Trophoblast cell (in vitro differentiated cells and primary cell): ENCODE results near the gene TRIP13.

Experiments used
- DNase-seq, 2 donors: peaks; one replicate each; pipeline ENCODE4 v3.0.0-alpha.2; 2016
- H2AFZ ChIP-seq: 2 replicates; pipeline ENCODE4 v1.6.1; 2013; ENCODE audit warnings: low read length, moderate library complexity, mild to moderate bottlenecking; ENCODE audit not compliant: insufficient read depth, poor library complexity
- H2AK5ac ChIP-seq: 2 replicates; pipeline ENCODE4 v1.6.1; 2013; ENCODE audit warnings: mild to moderate bottlenecking, low read length
- H2BK120ac ChIP-seq: 2 replicates; pipeline ENCODE4 v1.6.1; 2013; ENCODE audit warnings: low read length, mild to moderate bottlenecking, moderate library complexity; ENCODE audit not compliant: insufficient read depth, poor library complexity
- H2BK12ac ChIP-seq: 2 replicates; pipeline ENCODE4 v1.6.1; 2013; ENCODE audit warnings: mild to moderate bottlenecking, low read length, moderate library complexity
- H2BK5ac ChIP-seq: 2 replicates; pipeline ENCODE4 v1.6.1; 2013; ENCODE audit warnings: low read length, low read depth, moderate library complexity, mild to moderate bottlenecking; ENCODE audit not compliant: poor library complexity
- H3K14ac ChIP-seq: 2 replicates; pipeline ENCODE4 v1.6.1; 2013; ENCODE audit warnings: mild to moderate bottlenecking, low read length
- H3K18ac ChIP-seq: 2 replicates; pipeline ENCODE4 v1.6.1; 2013; ENCODE audit warnings: mild to moderate bottlenecking, low read length
- H3K23ac ChIP-seq: 2 replicates; pipeline ENCODE4 v1.6.1; 2013; ENCODE audit warnings: low read length
- H3K27ac ChIP-seq: 2 replicates; pipeline ENCODE4 v1.5.1; 2013; ENCODE audit warnings: low read depth, mild to moderate bottlenecking, inconsistent platforms, low read length, moderate library complexity
- H3K27me3 ChIP-seq: 2 replicates; pipeline ENCODE4 v1.6.1; 2013; ENCODE audit warnings: inconsistent platforms, mild to moderate bottlenecking, low read length, moderate library complexity; ENCODE audit not compliant: insufficient read depth
- H3K36me3 ChIP-seq, 2 experiments: 1 replicate in 1 of 2; 2 replicates in 1 of 2; pipeline ENCODE4 v1.6.1; 2013; ENCODE audit warnings: low read length in 2 of 2, mild to moderate bottlenecking in 2 of 2, moderate library complexity in 1 of 2; ENCODE audit not compliant: insufficient read depth in 2 of 2, control insufficient read depth in 1 of 2
- H3K4ac ChIP-seq: 2 replicates; pipeline ENCODE4 v1.6.1; 2013; ENCODE audit warnings: low read depth, mild to moderate bottlenecking, low read length, moderate library complexity
- H3K4me1 ChIP-seq, 2 experiments: 1 replicate in 1 of 2; 2 replicates in 1 of 2; pipeline ENCODE4 v1.6.1; 2013; ENCODE audit warnings: low read length in 2 of 2, mild to moderate bottlenecking in 2 of 2, moderate library complexity in 1 of 2; ENCODE audit not compliant: insufficient read depth in 2 of 2, control insufficient read depth in 1 of 2
- H3K4me2 ChIP-seq: 2 replicates; pipeline ENCODE4 v1.6.1; 2013; ENCODE audit warnings: inconsistent platforms, mild to moderate bottlenecking, low read length, moderate library complexity
- H3K4me3 ChIP-seq: 2 replicates; pipeline ENCODE4 v1.5.1; 2013; ENCODE audit warnings: mild to moderate bottlenecking, low read depth, low read length, inconsistent platforms
- H3K79me1 ChIP-seq: one replicate; pipeline ENCODE4 v1.6.1; 2013; ENCODE audit warnings: low read length
- H3K79me2 ChIP-seq: 2 replicates; pipeline ENCODE4 v1.6.1; 2013; ENCODE audit warnings: low read length, mild to moderate bottlenecking; ENCODE audit not compliant: control insufficient read depth, insufficient read depth, poor library complexity
- H3K9ac ChIP-seq: 2 replicates; pipeline ENCODE4 v1.6.1; 2013; ENCODE audit warnings: mild to moderate bottlenecking, low read length
- H3K9me3 ChIP-seq: 2 replicates; pipeline ENCODE4 v1.6.1; 2013; ENCODE audit warnings: low read depth, mild to moderate bottlenecking, control low read depth, inconsistent platforms, low read length; ENCODE audit not compliant: insufficient read depth
- H4K12ac ChIP-seq: 2 replicates; pipeline ENCODE4 v1.6.1; 2013; ENCODE audit warnings: low read depth, mild to moderate bottlenecking, low read length, moderate library complexity
- H4K8ac ChIP-seq: 2 replicates; pipeline ENCODE4 v1.6.1; 2013; ENCODE audit warnings: low read depth, mild to moderate bottlenecking, low read length, moderate library complexity
- H4K91ac ChIP-seq: one replicate; pipeline ENCODE4 v1.6.1; 2013; ENCODE audit warnings: low read depth, mild to moderate bottlenecking, low read length, moderate library complexity
- WGBS: extraction: QIAGEN DNeasy Blood & Tissue Kit; methylation state at CpG from one replicate; pipeline ENCODE4 v1.1.7; 2013; ENCODE audit warnings: missing lambda C conversion rate; ENCODE audit not compliant: insufficient read length, insufficient coverage; ENCODE audit errors: extremely low coverage; 5-methylcytosine and 5-hydroxymethylcytosine counted together

The TRIP13 gene

DNA sequence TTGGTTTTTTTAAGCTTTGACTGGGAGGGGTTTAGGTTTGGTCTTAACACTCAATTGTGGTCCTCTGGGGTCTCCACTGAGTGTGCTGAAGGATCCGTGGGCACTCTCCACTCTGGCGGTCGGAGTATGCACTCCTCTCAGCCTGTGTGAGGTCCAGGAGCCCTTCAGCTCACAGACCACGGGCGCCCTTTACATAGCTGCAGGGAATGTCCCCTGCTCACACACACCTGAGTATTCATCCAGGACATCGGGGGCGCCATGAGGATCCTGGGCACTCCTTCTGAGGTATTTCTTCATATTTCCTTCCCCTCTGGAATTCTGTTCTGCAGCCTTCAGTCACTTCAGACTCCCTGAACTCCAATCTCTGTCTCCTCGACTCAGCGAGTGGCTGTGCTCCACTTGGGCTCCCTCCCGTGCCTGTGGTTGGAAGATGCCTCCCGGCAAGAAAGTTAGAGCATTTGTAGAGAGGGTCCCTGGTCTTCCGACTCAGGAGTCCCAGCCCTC lies 12.5 kb downstream of the TRIP13 start:
- H4K12ac ChIP-seq: no peak overlapping the region
- H3K4me1 ChIP-seq: no peaks in the 10 kb centered on the region
- no peak overlapping the region for H2BK5ac ChIP-seq
- H2AK5ac ChIP-seq: no peak overlapping the region
- no peak overlapping the region for H3K4me3 ChIP-seq
- H4K8ac ChIP-seq: no peak overlapping the region
- H3K4ac ChIP-seq: no peak overlapping the region
- H3K4me2 ChIP-seq: no peak overlapping the region
- no peak overlapping the region for H2AFZ ChIP-seq
- H3K9me3 ChIP-seq: peaks cover 5% of the 10 kb centered on the region
- H3K79me2 ChIP-seq: no peaks in the 10 kb centered on the region
- no peak overlapping the region for H3K27ac ChIP-seq
- H3K9ac ChIP-seq: no peak overlapping the region
- H3K23ac ChIP-seq: no peak overlapping the region
- no peak overlapping the region for H4K91ac ChIP-seq
- no peaks in the 10 kb centered on the region for H3K27me3 ChIP-seq
- H3K36me3 ChIP-seq: peaks cover 41 to 49% of the 10 kb centered on the region in 2 experiments
- no peak overlapping the region for H2BK120ac ChIP-seq
- no CpG with 5 or more reads among the region's 12 CpGs for WGBS
- H3K18ac ChIP-seq: peak overlapping the region; percentile 35
- no peaks in the 10 kb centered on the region for H3K79me1 ChIP-seq
- no peak overlapping the region for H2BK12ac ChIP-seq
- DNase-seq: no peak
- no peak overlapping the region for H3K14ac ChIP-seq

DNA sequence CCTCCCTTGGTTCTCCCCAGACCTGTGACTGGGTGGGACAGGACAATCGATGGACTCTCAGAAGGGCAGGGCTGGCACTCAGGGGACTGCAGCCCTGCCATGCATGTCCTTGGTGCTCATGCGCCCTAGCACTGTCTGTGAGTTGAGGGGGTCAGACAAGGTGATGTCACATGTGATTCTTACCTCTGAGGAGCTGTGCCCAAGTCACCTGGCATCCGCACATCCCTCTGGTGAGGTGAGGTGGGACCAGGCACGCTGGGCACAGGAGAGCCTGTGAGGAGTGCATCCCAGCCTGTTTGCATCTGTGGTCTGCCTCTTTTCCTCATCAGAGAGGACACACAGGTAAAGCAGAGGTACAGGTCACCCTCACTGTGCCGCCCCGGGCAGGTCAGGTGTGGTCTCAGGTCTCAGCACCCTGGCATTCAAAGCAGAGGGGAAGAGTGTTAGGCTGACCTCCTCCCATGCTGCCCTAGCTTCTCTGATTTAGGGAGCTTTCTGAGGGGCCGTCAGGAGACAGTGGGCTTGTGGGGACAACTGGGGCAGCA lies 14.8 kb downstream of the TRIP13 start:
- Histone ChIP-seq H2AFZ (no peak overlapping the region), H3K27me3 (no peaks in the 10 kb centered on the region), H3K4me3 (peak overlapping the region; percentile 41), H2BK12ac (no peak overlapping the region), H2BK120ac (no peak overlapping the region), H4K91ac (no peak overlapping the region), H3K79me1 (no peaks in the 10 kb centered on the region), H3K9ac (no peak overlapping the region), H3K4me2 (no peak overlapping the region), H3K23ac (no peak overlapping the region), H3K18ac (no peak overlapping the region), H2AK5ac (no peak overlapping the region), H4K8ac (no peak overlapping the region), H3K36me3 (peaks cover 51 to 54% of the 10 kb centered on the region in 2 experiments), H3K27ac (no peak overlapping the region), H3K79me2 (no peaks in the 10 kb centered on the region), H4K12ac (no peak overlapping the region), H3K14ac (no peak overlapping the region), H3K4ac (no peak overlapping the region), H3K4me1 (no peaks in the 10 kb centered on the region), H2BK5ac (no peak overlapping the region), H3K9me3 (peaks cover 5% of the 10 kb centered on the region)
- WGBS: no CpG with 5 or more reads among the region's 7 CpGs
- DNase-seq: no peak

DNA sequence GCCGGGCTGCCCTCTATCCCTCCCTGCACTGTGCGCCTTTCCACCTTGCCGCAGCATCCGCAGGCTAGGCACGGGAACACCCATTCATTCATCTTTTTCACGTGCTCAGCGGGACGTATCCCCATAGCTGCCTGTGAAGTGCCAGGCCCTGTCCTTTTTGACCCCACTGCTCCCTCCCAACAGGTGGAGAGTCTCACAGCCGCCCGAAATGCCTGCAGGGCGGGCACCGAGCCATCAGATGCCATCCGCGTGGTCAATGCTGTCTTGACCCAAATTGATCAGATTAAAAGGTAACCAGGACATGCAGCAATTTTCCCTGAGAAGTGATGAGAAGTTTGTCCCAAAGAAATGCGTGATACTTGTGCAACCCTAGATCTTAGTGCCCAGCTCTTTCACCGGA lies 15.5 kb downstream of the TRIP13 start:
- peaks cover 51 to 52% of the 10 kb centered on the region in 2 experiments for H3K36me3 ChIP-seq
- no peak overlapping the region for H4K91ac ChIP-seq
- DNase-seq: no peak
- no peak overlapping the region for H3K27ac ChIP-seq
- H3K4me3 ChIP-seq: no peak overlapping the region
- H2AFZ ChIP-seq: no peak overlapping the region
- H3K9me3 ChIP-seq: peaks cover 5% of the 10 kb centered on the region
- no peak overlapping the region for H3K23ac ChIP-seq
- no peak overlapping the region for H3K14ac ChIP-seq
- no CpG with 5 or more reads among the region's 16 CpGs for WGBS
- no peak overlapping the region for H2BK12ac ChIP-seq
- H2BK120ac ChIP-seq: no peak overlapping the region
- no peak overlapping the region for H2BK5ac ChIP-seq
- H3K79me1 ChIP-seq: no peaks in the 10 kb centered on the region
- H3K79me2 ChIP-seq: no peaks in the 10 kb centered on the region
- no peaks in the 10 kb centered on the region for H3K27me3 ChIP-seq
- no peak overlapping the region for H2AK5ac ChIP-seq
- H3K4ac ChIP-seq: no peak overlapping the region
- H4K8ac ChIP-seq: no peak overlapping the region
- no peak overlapping the region for H3K4me2 ChIP-seq
- no peak overlapping the region for H4K12ac ChIP-seq
- no peak overlapping the region for H3K9ac ChIP-seq
- H3K18ac ChIP-seq: no peak overlapping the region
- H3K4me1 ChIP-seq: no peaks in the 10 kb centered on the region

DNA sequence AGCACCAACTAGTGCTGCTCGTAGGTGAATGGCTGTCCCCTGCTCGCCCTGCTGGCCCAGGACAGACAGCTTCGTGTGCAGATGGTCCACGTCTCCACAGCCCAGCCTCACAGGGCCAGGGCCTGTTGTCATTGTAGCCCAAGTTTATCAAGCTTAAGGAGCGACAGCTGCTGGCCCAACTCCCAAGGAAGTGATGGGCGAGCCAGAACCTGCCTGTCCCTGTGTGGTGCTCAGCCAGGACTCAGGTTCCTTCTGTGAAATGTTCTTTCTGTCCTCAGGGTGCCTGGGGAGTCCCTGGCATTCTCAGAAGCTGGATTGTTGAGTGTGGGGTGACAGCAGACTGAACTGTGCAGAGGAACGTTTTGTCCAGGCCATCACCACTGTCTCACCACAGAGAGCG lies 16.4 kb downstream of the TRIP13 start:
- Histone ChIP-seq H4K91ac (no peak overlapping the region), H4K12ac (no peak overlapping the region), H2BK120ac (no peak overlapping the region), H3K79me1 (no peaks in the 10 kb centered on the region), H3K27me3 (no peaks in the 10 kb centered on the region), H3K36me3 (peaks cover 49 to 56% of the 10 kb centered on the region in 2 experiments), H3K4me1 (no peaks in the 10 kb centered on the region), H2AK5ac (no peak overlapping the region), H3K4me2 (no peak overlapping the region), H4K8ac (no peak overlapping the region), H3K9me3 (peaks cover 5% of the 10 kb centered on the region), H3K4ac (no peak overlapping the region), H3K14ac (no peak overlapping the region), H3K27ac (no peak overlapping the region), H2BK5ac (no peak overlapping the region), H3K4me3 (no peak overlapping the region), H3K79me2 (no peaks in the 10 kb centered on the region), H3K9ac (no peak overlapping the region), H3K18ac (no peak overlapping the region), H3K23ac (no peak overlapping the region), H2BK12ac (no peak overlapping the region), H2AFZ (no peak overlapping the region)
- DNase-seq: no peak
- no CpG with 5 or more reads among the region's 8 CpGs for WGBS
